GM08714 (cell line): ENCODE data around the gene IL17B.

Experiments used
- H3K4me3 ChIP-seq: fragments of 200-500 bp; sonication (Bioruptor generic); 2 replicates; pipeline ENCODE4 v1.5.1; 2014; ENCODE audit warnings: mild to moderate bottlenecking, low read length, inconsistent platforms
- ZNF274 ChIP-seq: IDR thresholded peaks from 2 replicates; pipeline ENCODE4 v1.6.1; 2012; ENCODE audit warnings: mild to moderate bottlenecking, low read depth, low read length

IL17B gene

DNA sequence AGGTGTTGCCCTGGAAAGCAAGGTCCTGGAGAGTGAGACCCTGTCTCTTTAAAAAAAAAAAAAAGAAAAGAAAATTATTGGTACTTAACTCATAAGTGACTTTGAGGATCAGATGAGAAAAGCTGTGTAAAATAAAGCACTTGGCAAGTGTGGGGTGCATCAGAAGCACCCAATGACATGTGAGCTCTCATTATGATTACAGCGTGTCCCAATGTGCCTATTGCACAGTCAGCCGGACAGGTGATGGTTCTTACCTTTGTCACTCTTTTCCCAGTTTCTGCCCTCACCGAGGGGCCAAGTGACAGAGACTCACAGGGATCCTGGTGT, 40.4 kb upstream of the IL17B start:
- TF ChIP-seq ZNF274: no peak
- H3K4me3 ChIP-seq: no peak overlapping the region

GRCh38 chr5:149418910-149419531, 39.9 kb upstream of the IL17B start:
- TF ChIP-seq ZNF274: no peak
- H3K4me3 ChIP-seq: no peak overlapping the region

DNA sequence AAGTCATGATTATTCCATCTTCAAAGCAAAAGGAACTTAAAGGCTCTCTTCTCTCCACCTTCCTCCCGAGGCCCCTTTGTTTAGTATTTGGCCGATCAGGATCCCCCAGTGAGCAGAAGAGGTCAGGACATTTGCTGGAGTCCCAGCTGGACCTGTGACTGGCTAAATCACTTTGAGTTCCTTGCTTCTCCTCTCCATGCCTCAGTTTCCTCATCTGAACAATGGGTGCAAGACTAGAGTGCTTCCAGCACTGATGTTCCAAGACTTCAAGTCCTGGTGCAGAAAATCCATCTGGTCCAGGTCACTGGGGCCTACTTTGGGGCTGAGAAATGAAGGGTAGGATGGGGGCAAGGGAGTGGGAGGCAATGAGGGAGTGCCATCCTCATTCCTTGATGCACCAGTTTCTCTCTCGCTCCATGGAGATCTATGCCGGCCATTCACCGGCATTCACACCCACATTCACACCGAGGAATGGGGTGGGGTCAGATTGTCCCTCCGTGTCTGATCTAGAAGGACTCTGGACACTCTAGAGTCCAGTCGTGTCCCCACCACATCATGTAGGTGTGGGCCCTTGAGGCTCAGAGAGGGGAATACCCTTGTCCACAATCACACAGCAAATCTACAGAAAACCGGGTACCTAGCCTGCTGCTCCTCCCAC, 38.7 kb upstream of the IL17B start:
- TF ChIP-seq ZNF274: no peak
- H3K4me3 ChIP-seq: no peak overlapping the region

- H3K4me3 ChIP-seq: no peak overlapping the region
- no peak for TF ChIP-seq ZNF274
These were observed 38.1 kb upstream of the IL17B start for GRCh38 chr5:149416987-149417710.

DNA sequence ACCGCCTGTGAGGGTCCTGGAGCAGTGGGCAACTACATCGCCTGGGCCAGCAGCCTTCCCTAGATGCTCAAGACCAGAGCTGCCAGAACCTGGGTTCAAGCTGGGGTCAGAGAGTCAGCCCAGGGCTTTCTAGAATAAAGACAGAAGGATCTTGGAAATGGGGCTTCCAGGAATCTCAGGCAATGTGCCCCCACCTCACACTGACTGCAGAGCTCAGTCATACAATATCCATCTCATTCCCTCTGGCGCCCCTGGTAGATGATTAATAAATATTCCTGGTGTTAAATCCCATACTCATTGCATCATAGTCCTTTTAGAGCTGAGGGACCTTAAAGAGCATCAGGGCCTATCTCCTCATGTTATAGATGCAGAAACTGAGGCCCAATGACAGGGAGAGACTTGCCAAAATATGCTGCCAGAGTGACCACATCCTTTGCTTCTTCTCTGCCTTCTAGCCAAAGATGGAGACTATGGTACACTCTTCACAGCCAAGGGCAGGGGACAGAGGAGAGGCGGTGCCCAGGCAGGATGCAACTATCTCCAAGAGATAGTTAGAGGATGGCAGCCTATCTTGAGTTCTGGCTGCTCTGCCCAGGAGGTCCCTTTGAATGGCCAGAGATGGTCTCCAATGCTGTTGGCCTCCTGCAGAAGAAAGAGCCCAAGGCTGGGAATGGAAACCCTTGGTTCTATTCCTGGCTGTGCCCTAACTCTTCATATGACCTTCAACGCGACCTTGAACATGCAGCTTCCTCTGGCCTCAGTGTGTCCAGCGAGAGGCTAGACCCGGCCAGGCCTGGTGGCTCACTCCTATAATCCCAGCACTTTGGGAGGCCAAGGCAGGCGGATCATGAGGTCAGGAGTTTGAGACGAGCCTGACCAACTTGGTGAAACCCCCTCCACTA, 36.2 kb upstream of the IL17B start:
- H3K4me3 ChIP-seq: no peak overlapping the region
- no peak for TF ChIP-seq ZNF274

DNA sequence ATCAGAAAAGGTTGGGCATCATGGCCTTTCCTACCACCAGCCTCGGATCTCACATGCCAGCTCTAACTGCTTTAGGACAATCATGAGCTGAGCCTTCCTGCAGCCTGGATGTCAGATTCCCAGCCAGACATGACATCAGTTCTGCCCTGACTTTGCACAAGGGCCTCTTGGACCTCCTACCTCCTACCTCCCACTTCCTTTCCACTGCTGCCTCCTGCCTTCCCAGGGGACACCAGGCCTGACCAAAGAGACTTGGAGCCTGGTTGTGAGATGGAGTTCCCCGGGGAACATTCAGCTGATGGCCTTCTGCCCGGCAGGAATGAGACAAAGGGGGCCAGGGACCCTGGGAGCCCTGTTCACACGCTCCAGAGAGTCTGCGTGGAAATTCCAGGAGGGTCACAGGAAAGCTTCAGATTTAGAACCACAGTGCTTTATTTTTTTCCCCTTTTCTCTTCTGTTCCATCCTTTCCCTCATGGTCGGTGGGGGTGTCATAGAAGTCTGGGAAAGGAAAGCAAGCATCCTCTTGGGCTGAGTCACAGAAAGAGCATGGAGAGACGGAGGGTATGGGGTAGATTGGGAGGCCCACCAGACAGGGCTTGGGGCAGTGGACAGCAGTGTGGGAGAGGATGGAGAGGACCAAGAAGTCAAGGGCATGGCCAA, 35.4 kb upstream of the IL17B start:
- no peak for TF ChIP-seq ZNF274
- H3K4me3 ChIP-seq: no peak overlapping the region

GRCh38 chr5:149413477-149414210, 34.6 kb upstream of the IL17B start:
- no peak for TF ChIP-seq ZNF274
- H3K4me3 ChIP-seq: no peak overlapping the region

- H3K4me3 ChIP-seq: no peak overlapping the region
- no peak for TF ChIP-seq ZNF274
These were observed 33.8 kb upstream of the IL17B start for GRCh38 chr5:149412783-149413476.

- no peak overlapping the region for H3K4me3 ChIP-seq
- no peak for TF ChIP-seq ZNF274
These were observed 32.8 kb upstream of the IL17B start for GRCh38 chr5:149411738-149412519.

DNA sequence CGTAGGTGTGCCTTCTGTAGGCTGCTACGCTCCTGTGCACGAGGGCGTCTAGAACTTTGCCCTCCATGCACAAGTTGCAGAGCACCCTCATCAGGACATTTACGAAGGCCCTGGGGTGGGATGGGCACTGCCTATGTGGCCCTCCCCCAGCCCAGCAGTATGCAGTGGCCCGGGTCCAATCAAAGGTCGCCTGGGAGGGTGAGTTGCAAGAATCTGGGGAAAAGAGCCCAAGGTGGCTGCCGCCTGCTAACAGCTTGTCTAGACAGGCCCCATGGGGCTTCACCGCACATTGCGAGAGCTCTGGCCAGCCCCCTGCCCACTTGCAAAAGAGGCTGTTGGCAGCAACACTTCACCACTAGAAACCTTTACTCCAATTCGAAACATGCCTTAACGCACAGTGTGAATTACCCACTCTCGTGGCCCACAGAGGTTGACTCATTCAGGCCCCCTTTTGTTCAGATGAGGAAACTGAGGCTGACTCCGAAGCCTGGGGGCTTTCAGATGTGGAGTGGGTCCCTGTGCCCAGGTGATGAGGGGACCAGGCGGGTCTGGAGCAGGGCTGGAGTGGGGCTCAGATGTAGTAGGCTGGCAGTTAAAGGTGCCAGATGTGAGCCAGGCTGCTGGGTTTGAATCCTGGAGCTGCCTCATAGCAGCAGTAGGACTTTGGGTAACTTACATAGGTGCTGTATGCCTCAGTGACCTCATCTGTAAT, 31.8 kb upstream of the IL17B start:
- no peak for TF ChIP-seq ZNF274
- no peak overlapping the region for H3K4me3 ChIP-seq

GRCh38 chr5:149410071-149410470, 31.0 kb upstream of the IL17B start:
- H3K4me3 ChIP-seq: no peak overlapping the region
- no peak for TF ChIP-seq ZNF274
